Thymus (tissue), 11 donors: ENCODE measurements around the gene CERS3. TPM values are rescaled to one million over a fixed set of nuclear protein-coding genes. Genes with fewer than 3 reads are reported as not detected.

Source experiments
- DNase-seq, 9 donors: peaks; one replicate each; pipeline ENCODE4 v3.0.0-alpha.2; 2013; ENCODE audit warnings: low spot score in 9 of 9, low read depth in 6 of 9, missing footprints in 1 of 9
- H3K27ac ChIP-seq, 2 donors: one replicate each; pipeline ENCODE4 v1.5.1; 2013; ENCODE audit warnings: control low read depth in 1 of 2, low read depth in 1 of 2, low read length in 1 of 2, mild to moderate bottlenecking in 1 of 2, moderate library complexity in 1 of 2
- H3K27me3 ChIP-seq, 2 donors: one replicate each; pipeline ENCODE4 v1.5.1; 2013; ENCODE audit warnings: low read length in 1 of 2; ENCODE audit not compliant: control insufficient read depth in 2 of 2, insufficient read depth in 1 of 2
- H3K36me3 ChIP-seq, 2 donors: one replicate each; pipeline ENCODE4 v1.5.1; 2013; ENCODE audit warnings: low read length in 1 of 2, mild to moderate bottlenecking in 1 of 2, moderate library complexity in 1 of 2; ENCODE audit not compliant: control insufficient read depth in 2 of 2, insufficient read depth in 2 of 2
- H3K4me1 ChIP-seq, 2 donors: one replicate each; pipeline ENCODE4 v1.5.1; 2013; ENCODE audit warnings: low read length in 2 of 2; ENCODE audit not compliant: control insufficient read depth in 2 of 2, insufficient read depth in 2 of 2
- H3K4me3 ChIP-seq, 2 donors: one replicate each; pipeline ENCODE4 v1.5.1; 2013; ENCODE audit warnings: low read length in 2 of 2, control low read depth in 1 of 2, mild to moderate bottlenecking in 1 of 2
- H3K9me3 ChIP-seq, 2 donors: one replicate each; pipeline ENCODE4 v1.5.1; 2013; ENCODE audit warnings: low read length in 1 of 2, mild to moderate bottlenecking in 1 of 2; ENCODE audit not compliant: control insufficient read depth in 2 of 2, insufficient read depth in 1 of 2
- WGBS: extraction: QIAGEN DNeasy Blood & Tissue Kit; methylation state at CpG from one replicate; pipeline ENCODE4 v1.1.7; 2013; 5-methylcytosine and 5-hydroxymethylcytosine counted together
- polyA plus RNA-seq: library from polyadenylated mRNA; stranded (reverse); fragments of 200-250 nt; gene quantifications from one replicate; pipeline ENCODE4 v1.2.3, GENCODE V29; 2013
- total RNA-seq: library from RNA; stranded (reverse); fragments of 120-200 nt; gene quantifications from one replicate; pipeline ENCODE4 v1.2.4, GENCODE V29; 2013
- donor health status: healthy.

Gene CERS3
- total and polyA plus RNA-seq, 2 donors = 0.38 to 2.2 TPM

GRCh38 chr15:100350434-100351226 is 178.1 kb downstream of the CERS3 start:
- no peak overlapping the region for H3K27ac ChIP-seq
- DNase-seq = no peak
- H3K4me3 ChIP-seq = no peak overlapping the region
- no peaks in the 10 kb centered on the region for H3K4me1 ChIP-seq
- WGBS = 70% methylated on average over 19 of the region's 19 CpGs
- H3K27me3 ChIP-seq = peaks cover 0 to 17% of the 10 kb centered on the region in 2 donors
- H3K9me3 ChIP-seq = no peaks in the 10 kb centered on the region
- H3K36me3 ChIP-seq = no peaks in the 10 kb centered on the region

Other genes with a start within 250 kb of the CERS3 start
- gene ADAMTS17, start 187.0 kb downstream of the CERS3 start, total RNA-seq = 10.4 TPM
- gene ADAMTS17, start 187.0 kb downstream of the CERS3 start, polyA plus RNA-seq = 5.6 TPM
- gene LINS1, start 73.2 kb upstream of the CERS3 start, total RNA-seq = 29.9 TPM
- gene LINS1, start 73.2 kb upstream of the CERS3 start, polyA plus RNA-seq = 19.1 TPM
- gene ASB7, start 73.6 kb upstream of the CERS3 start, total RNA-seq = 10.6 TPM
- 6.5 TPM for gene ASB7, start 73.6 kb upstream of the CERS3 start, polyA plus RNA-seq